ENCODE measurements around the gene MARCHF11.

The MARCHF11 gene

GRCh38 chr5:16179511-16179935 is at the start of gene MARCHF11:
Gene MARCHF11, minus strand, starts transcription at chr5:16179791. Its CDS starts 216 bp downstream, at chr5:16179575.
- no peak for DNase-seq

- DNase-seq, result no peak
Measured at GRCh38 chr5:16225927-16226326, 46.3 kb upstream of the MARCHF11 start.

GRCh38 chr5:16192311-16192710 is 12.7 kb upstream of the MARCHF11 start:
- no peak for DNase-seq

DNA sequence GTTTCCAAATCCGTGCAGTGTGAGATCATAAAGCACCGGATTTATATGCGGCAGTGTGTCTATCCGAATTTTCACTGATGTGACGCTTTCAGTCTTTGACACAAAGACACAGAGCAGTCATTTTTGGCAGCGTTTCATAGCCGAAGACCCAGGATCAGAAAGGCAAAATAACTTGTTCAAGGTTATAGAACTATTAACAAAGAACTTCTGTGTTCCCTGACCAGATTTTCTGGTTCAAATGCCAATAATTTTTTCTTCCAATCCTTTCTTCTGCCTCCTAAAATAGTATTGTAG is 1.1 kb upstream of the MARCHF11 start:
- no peak for DNase-seq

DNA sequence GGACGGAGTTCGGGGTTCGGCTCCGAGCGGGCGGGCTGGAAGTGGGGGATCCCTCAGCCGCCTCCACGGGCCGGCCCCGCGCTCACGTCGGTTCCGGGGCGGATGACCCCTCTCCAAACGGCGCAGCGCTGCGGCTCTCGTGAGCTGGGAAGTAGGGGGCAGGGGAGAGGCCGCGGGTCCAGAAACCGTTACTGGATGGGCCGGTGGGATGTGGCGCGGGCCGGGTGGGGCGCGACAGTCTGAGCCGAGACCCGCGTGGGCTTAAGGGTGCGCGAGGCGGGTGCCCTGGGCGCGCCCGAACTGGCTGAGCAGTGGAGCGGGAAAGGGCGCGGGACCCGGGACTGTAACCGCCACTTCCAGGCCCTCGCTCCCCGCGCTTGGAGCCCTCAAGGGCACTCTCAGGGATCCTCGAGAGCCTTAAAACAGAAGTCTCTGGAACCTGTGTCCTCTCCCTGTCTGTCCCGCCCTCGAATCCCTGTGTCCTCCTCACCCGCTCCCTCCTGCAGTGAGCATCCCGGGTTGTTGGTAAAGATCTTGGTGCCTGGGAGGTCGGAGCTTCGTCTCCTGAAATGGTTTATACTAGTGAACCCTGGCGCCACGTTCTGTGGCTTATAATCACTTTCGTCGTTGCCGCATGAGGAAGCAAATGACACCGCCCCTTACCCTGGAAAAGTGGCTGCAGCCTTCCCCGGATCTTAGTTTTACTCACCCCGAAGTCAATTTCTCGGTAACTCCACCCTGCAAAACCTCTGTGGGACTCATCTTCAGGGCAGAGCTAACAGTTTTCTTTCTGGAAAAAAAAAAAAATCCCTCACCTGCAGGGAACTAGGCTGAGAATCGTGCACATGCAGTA is 571 bp upstream of the MARCHF11 start:
- DNase-seq, result no peak

GRCh38 chr5:16178745-16179372 is 732 bp downstream of the MARCHF11 start:
- no peak for DNase-seq

DNA sequence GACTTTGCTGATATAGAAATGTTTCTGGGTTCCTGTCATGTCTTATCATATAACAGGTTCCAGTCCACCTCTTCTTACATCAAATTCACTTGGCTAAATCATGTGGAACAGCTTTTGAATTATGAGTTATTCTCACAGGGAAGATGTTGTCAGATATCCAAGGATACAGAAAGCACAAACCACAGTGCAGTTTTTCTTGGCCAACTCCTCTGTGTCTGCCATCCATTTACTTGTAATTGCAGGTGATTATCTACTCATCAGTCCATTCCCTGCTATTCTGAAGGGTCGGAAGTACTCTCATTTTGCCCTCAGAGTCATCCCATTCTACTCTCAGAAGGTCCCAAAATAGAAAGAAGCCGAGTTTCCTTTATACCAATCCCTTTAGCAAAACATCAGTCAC is 10.0 kb downstream of the MARCHF11 start:
- DNase-seq, result no peak

- DNase-seq, result no peak
Measured at GRCh38 chr5:16160706-16161105, 18.9 kb downstream of the MARCHF11 start.

GRCh38 chr5:16159636-16160035 is 20.0 kb downstream of the MARCHF11 start:
- DNase-seq, result no peak

DNA sequence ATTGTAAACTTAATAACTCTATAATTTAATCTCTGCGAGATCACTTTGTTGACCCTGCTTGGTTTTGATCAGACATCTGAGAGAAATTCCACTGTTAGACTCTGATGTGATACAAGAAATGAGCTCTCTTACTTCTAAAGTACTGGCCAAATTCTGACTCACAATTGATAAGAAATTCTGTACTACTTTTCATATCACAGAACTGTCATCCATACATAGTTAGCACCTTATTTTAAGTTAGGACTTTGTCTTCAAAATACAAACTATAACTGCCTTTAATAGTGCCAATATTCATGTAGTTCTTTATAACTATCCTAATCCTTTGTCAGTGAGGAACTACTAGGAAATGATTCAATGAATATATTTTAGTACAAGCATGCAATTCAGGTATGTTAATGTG is 23.4 kb downstream of the MARCHF11 start:
- no peak for DNase-seq

- DNase-seq, result no peak
Measured at GRCh38 chr5:16152601-16153568, 26.7 kb downstream of the MARCHF11 start.

DNA sequence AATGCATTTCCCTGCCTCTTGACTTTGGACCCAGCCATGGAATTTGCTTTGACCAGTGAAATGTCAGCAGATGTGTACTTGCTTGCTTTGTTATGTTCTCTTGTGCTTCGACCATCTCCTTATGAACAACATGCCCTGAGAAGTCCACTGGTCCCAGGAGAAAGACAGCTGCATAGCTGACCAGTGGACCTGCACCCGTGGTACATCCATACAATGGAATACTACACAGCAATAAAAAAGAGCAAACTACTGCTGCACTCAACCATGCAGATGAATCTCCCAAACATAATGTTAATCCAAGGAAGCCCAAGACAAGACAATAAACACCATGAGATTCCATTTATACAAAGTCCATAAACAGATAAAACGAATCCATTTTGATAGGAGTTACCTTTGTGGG is 30.0 kb downstream of the MARCHF11 start:
- no peak for DNase-seq

DNA sequence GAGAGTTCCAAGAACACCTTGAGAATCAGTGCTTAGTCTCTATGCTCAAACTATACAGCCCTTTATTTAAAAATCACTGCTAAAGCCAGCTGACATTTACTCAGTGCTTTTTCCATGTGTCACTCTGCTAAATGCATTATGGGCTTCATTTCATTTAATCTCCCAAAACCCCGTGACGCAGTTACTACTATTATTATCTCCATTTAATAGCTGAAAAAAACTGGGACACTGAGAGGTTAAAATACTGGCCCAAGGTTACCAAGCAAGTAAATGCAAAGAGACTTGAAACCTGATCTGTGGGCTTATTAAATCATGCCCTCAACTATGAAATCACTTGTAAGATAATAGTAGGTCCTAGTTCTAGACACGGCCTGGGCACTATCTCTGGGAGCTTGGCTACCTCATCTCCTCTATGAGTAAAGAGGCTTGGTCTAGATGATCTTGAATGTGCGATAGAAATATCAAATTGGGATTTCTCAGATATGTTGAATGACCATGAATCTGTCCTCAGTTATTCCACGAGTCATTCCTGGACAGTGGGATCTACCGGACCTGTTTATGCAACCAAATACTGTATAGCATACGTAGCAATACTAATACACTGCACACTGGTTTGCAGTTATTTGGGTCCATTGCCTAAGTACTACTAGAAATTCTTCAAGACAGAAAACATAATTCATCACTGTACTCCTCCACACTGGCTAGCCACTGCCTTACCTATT is 32.3 kb downstream of the MARCHF11 start:
- no peak for DNase-seq

DNA sequence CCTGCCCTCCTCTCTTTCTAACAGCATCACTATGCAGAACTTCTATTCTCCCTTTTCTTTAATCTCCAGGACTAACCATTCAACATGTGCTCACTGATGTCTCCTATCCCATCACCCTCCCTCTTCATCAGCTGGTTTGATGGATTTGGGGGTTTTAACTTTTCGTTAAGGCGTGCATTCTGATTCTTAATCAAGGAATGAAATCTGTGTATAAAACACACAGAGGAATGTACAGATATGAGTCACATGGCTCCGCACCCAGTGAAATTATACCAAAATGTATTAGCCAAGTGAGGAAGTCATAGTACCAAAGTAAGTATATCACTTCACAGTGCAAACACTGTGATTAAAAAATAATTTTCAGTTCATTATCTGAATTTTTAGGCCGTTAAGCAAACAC is 35.2 kb downstream of the MARCHF11 start:
- DNase-seq, result no peak

DNA sequence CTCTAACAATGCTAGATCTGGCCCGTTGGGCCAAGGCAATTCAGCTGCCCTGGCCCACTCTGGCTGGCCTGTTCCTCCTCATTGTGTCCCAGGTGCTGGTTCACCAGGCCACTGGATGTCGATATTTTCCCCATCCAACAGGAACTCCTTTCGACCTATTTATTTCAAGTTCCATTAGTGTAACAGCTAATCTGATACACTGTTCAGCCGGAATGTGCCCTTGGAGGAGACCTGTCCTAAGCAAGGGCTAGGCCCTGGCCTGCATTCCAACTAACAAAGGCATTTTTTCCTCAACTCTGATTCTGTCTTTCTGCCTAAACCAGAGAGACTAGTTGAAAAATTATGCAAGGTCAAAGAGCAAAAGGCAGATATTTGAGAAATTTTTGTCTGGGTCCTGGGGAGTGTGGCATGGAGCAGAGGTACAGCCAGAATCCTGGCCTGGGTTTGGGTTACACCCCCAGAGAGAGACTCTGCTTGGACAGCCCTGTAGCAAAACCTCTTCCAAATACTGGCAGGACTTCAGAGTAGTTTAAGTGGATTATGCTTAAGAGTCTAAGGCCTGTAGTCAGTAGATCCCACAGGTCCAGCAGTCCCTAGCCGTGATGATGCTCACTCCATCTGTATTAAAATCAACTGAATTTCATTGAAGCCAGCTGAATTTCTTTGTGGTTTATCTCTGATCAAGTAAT is 36.1 kb downstream of the MARCHF11 start:
- no peak for DNase-seq

DNA sequence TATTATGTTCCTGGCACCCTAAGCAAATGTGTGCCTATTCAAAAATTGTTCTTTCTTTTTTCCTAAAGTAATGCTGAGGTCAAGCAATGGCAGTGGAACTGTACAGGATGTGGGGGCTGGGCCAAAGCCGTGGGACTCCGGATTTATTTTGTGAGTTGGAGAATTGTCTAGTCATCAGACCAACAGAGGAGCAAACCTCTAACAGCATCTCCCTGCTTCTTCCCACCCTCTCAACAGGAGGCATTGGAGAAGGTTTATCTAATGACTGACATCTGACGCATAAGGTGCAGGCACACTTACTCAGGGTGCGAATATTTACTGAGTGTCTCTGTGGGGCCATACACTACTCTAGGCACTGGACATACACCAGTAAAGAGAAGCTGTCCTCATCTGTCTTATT is 38.6 kb downstream of the MARCHF11 start:
- no peak for DNase-seq

DNA sequence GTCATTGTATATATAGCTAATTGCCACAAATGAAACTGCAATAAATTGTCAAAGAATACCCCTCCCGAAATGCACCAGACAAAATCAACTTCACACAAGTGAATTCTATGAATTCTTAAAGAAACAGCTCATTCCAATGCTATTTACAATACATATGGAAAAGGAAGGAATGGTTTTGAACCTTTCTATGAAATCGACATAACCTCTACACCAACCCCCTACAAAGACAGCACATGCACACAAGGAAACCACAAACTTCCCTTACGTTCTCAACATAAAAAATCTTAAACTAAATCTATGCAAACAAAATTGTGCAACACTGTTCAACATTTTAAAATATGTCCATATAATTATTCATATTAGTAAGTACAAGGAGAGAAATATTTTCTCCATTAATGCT is 39.2 kb downstream of the MARCHF11 start:
- DNase-seq, result no peak

GRCh38 chr5:16137177-16137576 is 42.4 kb downstream of the MARCHF11 start:
- DNase-seq, result no peak

DNA sequence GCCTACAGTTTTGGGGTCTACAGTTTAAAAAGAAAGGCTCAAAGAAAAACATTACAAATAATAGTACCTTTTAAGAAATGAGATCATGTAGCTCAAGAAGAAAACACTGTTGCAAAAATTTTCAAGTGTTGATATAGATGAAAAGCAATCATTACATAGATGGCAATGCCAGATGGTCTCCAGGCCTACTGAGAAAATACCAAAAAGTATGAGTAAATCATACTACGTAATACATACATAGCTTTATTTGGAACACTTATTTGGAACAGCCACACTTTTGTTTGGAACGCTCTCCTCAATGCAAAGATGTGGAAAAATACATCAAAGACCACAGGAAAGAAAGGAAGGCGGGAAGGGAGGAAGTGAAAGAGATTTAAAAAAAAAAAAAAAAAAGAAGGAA is 44.1 kb downstream of the MARCHF11 start:
- DNase-seq, result no peak

GRCh38 chr5:16135003-16135402 is 44.6 kb downstream of the MARCHF11 start:
- DNase-seq, result no peak

DNA sequence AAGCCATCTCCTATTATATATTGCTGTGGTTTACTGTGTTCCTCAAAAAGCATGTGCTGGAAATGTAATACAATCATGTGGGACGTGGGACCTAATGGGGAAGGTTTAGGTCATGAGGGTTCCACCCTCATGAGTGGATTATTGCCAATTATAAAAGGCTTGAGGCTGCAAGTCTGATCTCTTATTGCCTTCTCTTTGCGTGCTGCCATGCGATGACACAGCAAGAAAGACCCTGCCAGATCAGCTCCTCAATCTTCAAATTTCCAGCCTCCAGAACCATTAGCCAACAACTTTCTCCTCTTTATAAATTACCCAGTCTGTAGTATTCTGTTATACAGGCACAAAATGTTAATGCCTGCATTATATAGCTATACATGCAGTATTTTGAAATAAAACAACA is 45.4 kb downstream of the MARCHF11 start:
- DNase-seq, result no peak

DNA sequence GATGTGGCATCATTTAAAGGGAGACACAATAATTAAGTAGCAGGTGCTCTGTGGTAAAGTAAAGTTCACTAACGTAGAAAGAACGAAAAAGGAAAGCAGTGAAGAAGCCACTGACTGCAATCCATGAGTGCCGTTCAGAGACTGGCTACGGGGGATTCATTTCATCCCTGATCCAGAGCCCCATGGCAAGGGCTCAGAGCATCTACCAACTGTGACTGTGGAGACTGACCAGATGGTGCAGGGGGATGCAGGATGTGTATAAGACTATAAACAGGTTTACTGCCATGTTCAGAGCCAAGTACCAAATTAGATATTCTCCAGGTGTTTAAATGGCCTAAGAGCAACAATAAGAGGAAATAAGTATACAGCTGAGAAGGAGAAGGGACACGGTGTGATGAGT is 47.7 kb downstream of the MARCHF11 start:
- no peak for DNase-seq
